K562 (cell line): ENCODE measurements around the gene C11orf86. TPM values are rescaled to one million over a fixed set of nuclear protein-coding genes. Genes with fewer than 3 reads are reported as not detected.

Experiments
- CREB1 ChIP-seq, 2 experiments: sonication (generic) in 1 of 2; formaldehyde crosslinking in 1 of 2; IDR thresholded peaks; 2 replicates each; pipeline versions ENCODE4 v1.6.1 to v1.8.0; 2012 to 2022; ENCODE audit warnings: inconsistent platforms in 1 of 2, mild to moderate bottlenecking in 1 of 2, missing genetic modification reagents in 1 of 2, moderate library complexity in 1 of 2
- HMG20A ChIP-seq: fragments of 450-650 bp; formaldehyde crosslinking; conservative IDR thresholded peaks from 2 replicates; pipeline ENCODE4 v1.4.0; 2020; ENCODE audit warnings: mild to moderate bottlenecking, mixed read lengths
- KLF13 ChIP-seq: fragments of 450-650 bp; IDR thresholded peaks from 2 replicates; pipeline ENCODE4 v1.6.1; 2016; ENCODE audit warnings: missing genetic modification characterization, low read depth, mild to moderate bottlenecking, missing compliant biosample characterization, moderate library complexity, borderline replicate concordance
- MAFK ChIP-seq: IDR thresholded peaks from 2 replicates; pipeline ENCODE4 v1.6.1; 2011; ENCODE audit warnings: low read length, improper control_type of control experiment
- MBD2 ChIP-seq: sonication (generic); IDR thresholded peaks from 2 replicates; pipeline ENCODE4 v1.6.1; 2016; ENCODE audit warnings: low read depth, borderline replicate concordance
- NCOA1 ChIP-seq: fragments of 450-650 bp; IDR thresholded peaks from 2 replicates; pipeline ENCODE4 v1.6.1; 2016; ENCODE audit warnings: low read depth
- PHTF2 ChIP-seq: fragments of 250-450 bp; sonication (Bioruptor Pico); IDR thresholded peaks from 2 replicates; pipeline ENCODE4 v1.5.0; 2021; ENCODE audit warnings: mild to moderate bottlenecking
- RAD51 ChIP-seq: fragments of 450-650 bp; IDR thresholded peaks from 2 replicates; pipeline ENCODE4 v1.7.1; 2016; ENCODE audit warnings: low read depth, mild to moderate bottlenecking, borderline replicate concordance
- RBM25 ChIP-seq: fragments of 200-400 bp; formaldehyde crosslinking; IDR thresholded peaks from 2 replicates; pipeline ENCODE4 v1.6.1; 2018; ENCODE audit warnings: low read length, low read depth, moderate library complexity; ENCODE audit not compliant: severe bottlenecking
- SMAD4 ChIP-seq: fragments of 250-450 bp; sonication (Bioruptor Pico); conservative IDR thresholded peaks from 2 replicates; pipeline ENCODE4 v1.8.0; 2021; ENCODE audit warnings: inconsistent platforms, mild to moderate bottlenecking, moderate library complexity
- SMARCE1 ChIP-seq: fragments of 450-650 bp; IDR thresholded peaks from 2 replicates; pipeline ENCODE4 v1.7.1; 2016; ENCODE audit warnings: mild to moderate bottlenecking
- TRIM24 ChIP-seq, 2 experiments: fragments of 450-650 bp; IDR thresholded peaks; 2 replicates each; pipeline ENCODE4 v1.6.1; 2016
- TSHZ1 ChIP-seq: fragments of 250-450 bp; sonication (Bioruptor Pico); IDR thresholded peaks from 2 replicates; pipeline ENCODE4 v1.4.0; 2020; ENCODE audit warnings: mild to moderate bottlenecking, moderate library complexity
- polyA plus RNA-seq, 8 experiments: library from polyadenylated mRNA; depleted of rRNA in 4 of 8; stranded (reverse) in 5 of 8; unstranded in 3 of 8; fragments of >200 nt; fragmentation: Nextera tagmentation in 2 of 8; fragmentation: Illumina TruSeq in 1 of 8; extraction: Ambion mirVana in 2 of 8; extraction: Trizol in 1 of 8; gene quantifications; 2 replicates each; pipeline versions ENCODE4 v1.2.1 to v1.2.3, GENCODE V29; 2011 to 2014; ENCODE audit warnings: inconsistent platforms in 1 of 8, missing spikeins in 1 of 8
- total RNA-seq, 7 experiments: library from RNA; depleted of rRNA in 6 of 7; stranded (reverse); fragments of >200 nt in 6 of 7; fragmentation: Illumina TruSeq in 2 of 7; extraction: Trizol in 2 of 7; gene quantifications; 2 replicates each; pipeline versions ENCODE4 v1.2.1 to v1.2.3, GENCODE V29; 2011 to 2021; ENCODE audit warnings: low replicate concordance in 1 of 7
- TF ChIP-seq, protein P1 (sequence below), 3 experiments: fragments of 200-800 bp in 1 of 3; fragments of 250-450 bp in 1 of 3; fragments of 450-650 bp in 1 of 3; sonication (Bioruptor Pico) in 1 of 3; sonication (Bioruptor generic) in 1 of 3; formaldehyde crosslinking in 1 of 3; IDR thresholded peaks; 2 replicates each; pipeline versions ENCODE4 v1.6.1 to v1.8.0; 2016 to 2022; ENCODE audit warnings: mild to moderate bottlenecking in 2 of 3, missing genetic modification characterization in 2 of 3, missing compliant biosample characterization in 1 of 3, moderate library complexity in 1 of 3
- TF ChIP-seq, protein P2 (sequence below), 2 experiments: fragments of 450-650 bp; conservative IDR thresholded peaks; 2 replicates each; pipeline ENCODE4 v1.6.1; 2017; ENCODE audit warnings: mild to moderate bottlenecking in 2 of 2, moderate library complexity in 2 of 2
- TF ChIP-seq, protein P3 (sequence below), 2 experiments: fragments of 450-650 bp in 1 of 2; sonication (generic) in 1 of 2; formaldehyde crosslinking in 1 of 2; IDR thresholded peaks in 1 of 2; conservative IDR thresholded peaks in 1 of 2; 2 replicates each; pipeline versions ENCODE4 v1.6.1 to v1.8.1; 2016 to 2023; ENCODE audit warnings: mild to moderate bottlenecking in 2 of 2, moderate library complexity in 2 of 2, inconsistent platforms in 1 of 2, missing genetic modification reagents in 1 of 2

C11orf86 gene
- total and polyA plus RNA-seq, 9 of the 15 experiments (the other 6 are each of a cell fraction or from before 2014, with no cell fraction given), result not detected

- TF ChIP-seq TSHZ1 (CRISPR knock-in tag), result no peak
- TF ChIP-seq NCOA1, result peak; percentile 89
- TF ChIP-seq PHTF2 (CRISPR knock-in tag), result no peak
- TF ChIP-seq SMAD4 (CRISPR knock-in tag), result 0 out of 2 replicates have a peak, but pooled peaks have one; percentile 29
- TF ChIP-seq, protein P1, sequence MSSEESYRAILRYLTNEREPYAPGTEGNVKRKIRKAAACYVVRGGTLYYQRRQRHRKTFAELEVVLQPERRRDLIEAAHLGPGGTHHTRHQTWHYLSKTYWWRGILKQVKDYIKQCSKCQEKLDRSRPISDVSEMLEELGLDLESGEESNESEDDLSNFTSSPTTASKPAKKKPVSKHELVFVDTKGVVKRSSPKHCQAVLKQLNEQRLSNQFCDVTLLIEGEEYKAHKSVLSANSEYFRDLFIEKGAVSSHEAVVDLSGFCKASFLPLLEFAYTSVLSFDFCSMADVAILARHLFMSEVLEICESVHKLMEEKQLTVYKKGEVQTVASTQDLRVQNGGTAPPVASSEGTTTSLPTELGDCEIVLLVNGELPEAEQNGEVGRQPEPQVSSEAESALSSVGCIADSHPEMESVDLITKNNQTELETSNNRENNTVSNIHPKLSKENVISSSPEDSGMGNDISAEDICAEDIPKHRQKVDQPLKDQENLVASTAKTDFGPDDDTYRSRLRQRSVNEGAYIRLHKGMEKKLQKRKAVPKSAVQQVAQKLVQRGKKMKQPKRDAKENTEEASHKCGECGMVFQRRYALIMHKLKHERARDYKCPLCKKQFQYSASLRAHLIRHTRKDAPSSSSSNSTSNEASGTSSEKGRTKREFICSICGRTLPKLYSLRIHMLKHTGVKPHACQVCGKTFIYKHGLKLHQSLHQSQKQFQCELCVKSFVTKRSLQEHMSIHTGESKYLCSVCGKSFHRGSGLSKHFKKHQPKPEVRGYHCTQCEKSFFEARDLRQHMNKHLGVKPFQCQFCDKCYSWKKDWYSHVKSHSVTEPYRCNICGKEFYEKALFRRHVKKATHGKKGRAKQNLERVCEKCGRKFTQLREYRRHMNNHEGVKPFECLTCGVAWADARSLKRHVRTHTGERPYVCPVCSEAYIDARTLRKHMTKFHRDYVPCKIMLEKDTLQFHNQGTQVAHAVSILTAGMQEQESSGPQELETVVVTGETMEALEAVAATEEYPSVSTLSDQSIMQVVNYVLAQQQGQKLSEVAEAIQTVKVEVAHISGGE (CRISPR knock-in tag; IDR thresholded peaks at IDR 0.05), result no peak
- no peak for TF ChIP-seq RBM25
- TF ChIP-seq MAFK, result peak; percentile 88
- TF ChIP-seq TRIM24 (IDR thresholded peaks at IDR 0.05), result peak in 1 of 2 experiments; percentile 56; a peak in 1 of 4 replicates
- TF ChIP-seq SMARCE1, result 0 out of 2 replicates have a peak, but pooled peaks have one; percentile 64
- TF ChIP-seq MBD2, result no peak
- TF ChIP-seq, protein P2, sequence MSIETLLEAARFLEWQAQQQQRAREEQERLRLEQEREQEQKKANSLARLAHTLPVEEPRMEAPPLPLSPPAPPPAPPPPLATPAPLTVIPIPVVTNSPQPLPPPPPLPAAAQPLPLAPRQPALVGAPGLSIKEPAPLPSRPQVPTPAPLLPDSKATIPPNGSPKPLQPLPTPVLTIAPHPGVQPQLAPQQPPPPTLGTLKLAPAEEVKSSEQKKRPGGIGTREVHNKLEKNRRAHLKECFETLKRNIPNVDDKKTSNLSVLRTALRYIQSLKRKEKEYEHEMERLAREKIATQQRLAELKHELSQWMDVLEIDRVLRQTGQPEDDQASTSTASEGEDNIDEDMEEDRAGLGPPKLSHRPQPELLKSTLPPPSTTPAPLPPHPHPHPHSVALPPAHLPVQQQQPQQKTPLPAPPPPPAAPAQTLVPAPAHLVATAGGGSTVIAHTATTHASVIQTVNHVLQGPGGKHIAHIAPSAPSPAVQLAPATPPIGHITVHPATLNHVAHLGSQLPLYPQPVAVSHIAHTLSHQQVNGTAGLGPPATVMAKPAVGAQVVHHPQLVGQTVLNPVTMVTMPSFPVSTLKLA (conservative IDR thresholded peaks at IDR 0.05), result peak in 1 of 2 experiments; percentile 66; a peak in 3 of 4 replicates
- TF ChIP-seq CREB1 (IDR thresholded peaks at IDR 0.05), result peak; percentile 91
- TF ChIP-seq CREB1 (CRISPR knock-in tag; IDR thresholded peaks at IDR 0.05), result peak; percentile 89
- TF ChIP-seq, protein P3, sequence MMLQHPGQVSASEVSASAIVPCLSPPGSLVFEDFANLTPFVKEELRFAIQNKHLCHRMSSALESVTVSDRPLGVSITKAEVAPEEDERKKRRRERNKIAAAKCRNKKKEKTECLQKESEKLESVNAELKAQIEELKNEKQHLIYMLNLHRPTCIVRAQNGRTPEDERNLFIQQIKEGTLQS (IDR thresholded peaks at IDR 0.05), result peak; percentile 97
- TF ChIP-seq, protein P3 (CRISPR knock-in tag; conservative IDR thresholded peaks at IDR 0.05), result no peak
- no peak for TF ChIP-seq HMG20A (CRISPR knock-in tag)
- no peak for TF ChIP-seq RAD51
- TF ChIP-seq KLF13 (tag), result 0 out of 2 replicates have a peak, but pooled peaks have one; percentile 12
These were observed 25.0 kb upstream of the C11orf86 start (continued) for GRCh38 chr11:66950112-66950535.
